MG63 (cell line): Measurements from ENCODE around the gene ZNF431. TPM values are rescaled to one million over a fixed set of nuclear protein-coding genes. Genes with fewer than 3 reads are reported as not detected.
"Not testable (repeated sequence)": the region's sequence is repeated elsewhere in the genome, so short reads cannot be mapped to it uniquely, and the experiment has no call there.

Experiments used
- DNase-seq: peaks from one replicate; pipeline ENCODE4 v3.0.0-alpha.2; 2020
- H3K27me3 ChIP-seq: fragments of 250-450 bp; sonication (Bioruptor Pico); 2 replicates; pipeline ENCODE4 v1.5.1; 2020; ENCODE audit warnings: mild to moderate bottlenecking, moderate library complexity
- H3K36me3 ChIP-seq: fragments of 250-450 bp; sonication (Bioruptor Pico); 2 replicates; pipeline ENCODE4 v1.5.1; 2020; ENCODE audit warnings: mild to moderate bottlenecking, moderate library complexity
- H3K4me3 ChIP-seq: fragments of 250-450 bp; sonication (Bioruptor Pico); 2 replicates; pipeline ENCODE4 v1.5.1; 2020; ENCODE audit warnings: mild to moderate bottlenecking, moderate library complexity
- H3K9me3 ChIP-seq: fragments of 250-450 bp; sonication (Bioruptor Pico); 2 replicates; pipeline ENCODE4 v1.5.1; 2020; ENCODE audit warnings: mild to moderate bottlenecking, moderate library complexity
- total RNA-seq: library from RNA; depleted of rRNA; stranded (reverse); fragments of >200 nt; shearing (Covaris generic); gene quantifications from 2 replicates; pipeline ENCODE4 v1.2.3, GENCODE V29; 2014; ENCODE audit warnings: low replicate concordance; rRNA removed

The ZNF431 gene
- total RNA-seq, 1 experiment from 2014 or later = 3.4 TPM

DNA sequence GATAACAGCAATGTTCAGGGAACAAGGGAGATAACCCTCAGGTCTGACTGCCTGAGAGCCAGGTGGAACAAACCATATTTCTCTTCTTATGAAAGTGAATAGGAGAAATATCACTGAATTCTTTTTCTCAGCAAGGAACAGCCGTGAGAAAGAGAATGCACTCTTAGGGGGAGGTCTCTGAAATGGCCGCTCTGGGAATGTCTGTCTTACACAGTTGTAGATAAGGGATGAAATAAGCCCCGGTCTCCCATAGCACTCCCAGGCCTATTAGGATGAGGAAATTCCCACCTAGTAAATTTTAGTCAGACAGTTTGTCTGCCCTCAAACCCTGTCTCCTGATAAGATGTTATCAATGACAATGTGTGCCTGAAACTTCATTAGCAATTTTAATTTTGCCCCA is 88.1 kb downstream of the ZNF431 start:
- H3K9me3 ChIP-seq, DNase-seq, H3K27me3 ChIP-seq, H3K4me3 ChIP-seq, H3K36me3 ChIP-seq: not testable (repeated sequence)

DNA sequence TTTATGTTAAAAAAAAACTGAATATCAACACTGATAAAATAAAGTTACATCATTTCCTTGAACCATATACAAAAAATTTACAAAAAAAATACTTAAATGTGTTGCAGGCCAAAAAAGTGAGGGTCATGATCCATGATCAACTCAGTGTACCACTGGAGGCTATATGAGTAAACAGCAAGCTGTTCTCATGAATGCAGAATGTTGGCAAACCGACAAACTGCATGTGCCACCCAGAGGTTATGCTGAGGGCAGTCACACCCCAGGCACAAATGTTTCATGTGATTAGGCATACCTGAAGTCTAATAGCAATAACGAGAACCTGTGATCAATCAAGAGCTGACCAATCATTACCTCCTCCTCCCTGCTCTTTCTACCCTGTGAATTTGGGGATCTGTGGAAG is 91.9 kb downstream of the ZNF431 start:
- no peak for DNase-seq
- H3K9me3 ChIP-seq = no peaks in the 10 kb centered on the region
- no peaks in the 10 kb centered on the region for H3K27me3 ChIP-seq
- no peak overlapping the region for H3K4me3 ChIP-seq
- no peaks in the 10 kb centered on the region for H3K36me3 ChIP-seq

DNA sequence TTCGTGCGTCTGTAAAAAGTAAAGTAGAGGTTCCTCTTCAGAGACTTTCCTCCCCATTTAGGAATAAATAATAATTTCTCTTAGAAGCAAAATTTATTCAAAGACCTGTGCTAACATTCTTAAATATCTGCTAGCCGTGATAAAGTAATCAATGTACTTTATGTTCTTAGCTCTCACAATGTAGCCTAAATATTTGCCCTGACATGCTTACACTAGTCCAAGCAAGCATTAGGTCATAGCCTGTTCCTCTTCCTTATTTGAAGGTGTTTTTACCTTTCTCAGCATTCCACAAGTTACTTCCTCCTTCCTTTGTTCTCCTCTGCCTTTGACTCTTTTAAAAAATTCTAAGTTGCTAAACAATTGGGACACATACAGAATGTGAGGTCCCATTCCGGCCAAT is 94.9 kb downstream of the ZNF431 start:
- not testable (repeated sequence) for H3K36me3 ChIP-seq, H3K27me3 ChIP-seq, DNase-seq, H3K9me3 ChIP-seq, H3K4me3 ChIP-seq

DNA sequence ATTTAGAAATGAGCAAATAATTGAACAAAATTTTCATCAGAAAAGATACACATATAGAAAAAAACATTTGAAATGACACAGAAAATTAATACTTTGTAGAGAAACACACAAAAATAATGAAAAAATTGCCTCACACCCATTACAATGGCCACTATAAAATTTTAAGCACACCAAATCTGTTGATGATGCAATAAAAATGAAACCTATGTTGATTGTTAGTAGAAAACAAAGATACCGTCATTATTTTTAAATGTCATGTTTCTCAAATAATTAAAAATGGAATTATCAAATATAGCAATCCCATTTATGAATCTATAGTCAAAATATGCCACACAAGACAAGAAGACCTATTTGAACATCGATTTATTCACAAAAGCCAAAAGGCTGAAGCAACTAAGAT is 96.8 kb downstream of the ZNF431 start:
- H3K9me3 ChIP-seq = no peaks in the 10 kb centered on the region
- H3K4me3 ChIP-seq = no peak overlapping the region
- no peaks in the 10 kb centered on the region for H3K27me3 ChIP-seq

More for the DNA sequence above, 96.8 kb downstream of the ZNF431 start:
- DNase-seq = no peak
- H3K36me3 ChIP-seq = no peaks in the 10 kb centered on the region

Other genes starting within 250 kb of the ZNF431 start
- gene ZNF85, start 218.8 kb upstream of the ZNF431 start, total RNA-seq = 0.67 and 1.3 TPM in 2 replicates
- gene ZNF430, start 121.4 kb upstream of the ZNF431 start, total RNA-seq = 2.3 and 3.2 TPM in 2 replicates
- 1.3 and 7.0 TPM in 2 replicates for gene ZNF714, start 59.8 kb upstream of the ZNF431 start, total RNA-seq
- 1.3 and 1.8 TPM in 2 replicates for gene ZNF708, start 187.4 kb downstream of the ZNF431 start, total RNA-seq
- gene ZNF738, start 217.0 kb downstream of the ZNF431 start, total RNA-seq = 6.4 and 17.9 TPM in 2 replicates